Left ventricle myocardium inferior (tissue), 1 donor: ENCODE data around the gene SV2B. TPM values are rescaled to one million over a fixed set of nuclear protein-coding genes. Genes with fewer than 3 reads are reported as not detected.

Source experiments
- DNase-seq: peaks from one replicate; pipeline ENCODE4 v3.0.0-alpha.2; 2020
- H3K27ac ChIP-seq: fragments of 200-600 bp; replicated peaks from 2 replicates; pipeline ENCODE4 v1.8.0; 2021
- H3K27me3 ChIP-seq: fragments of 200-600 bp; 2 replicates; pipeline ENCODE4 v1.8.0; 2021; ENCODE audit warnings: low read depth
- H3K36me3 ChIP-seq: fragments of 200-600 bp; 2 replicates; pipeline ENCODE4 v1.8.0; 2021
- H3K4me1 ChIP-seq: fragments of 200-600 bp; 2 replicates; pipeline ENCODE4 v1.8.0; 2021
- H3K4me3 ChIP-seq: fragments of 200-600 bp; 2 replicates; pipeline ENCODE4 v1.8.0; 2021; ENCODE audit warnings: mild to moderate bottlenecking, moderate library complexity
- H3K9me3 ChIP-seq: fragments of 200-600 bp; replicated peaks from 2 replicates; pipeline ENCODE4 v1.8.0; 2021
- intact Hi-C: fragments of 100-400 bp; cut with micrococcal nuclease; formaldehyde crosslinking; loops from one replicate; pipeline ENCODE4 v1.11.0; 2022
- total RNA-seq: library from RNA; stranded (reverse); fragmentation: NEBNext Ultra II Directional; extraction: Animal tissue kit (Norgen Biotek cat#: 25700); gene quantifications from one replicate; pipeline ENCODE4 v1.2.1, GENCODE V29; 2021
- TF ChIP-seq, protein P1 (sequence below): fragments of 200-600 bp; IDR thresholded peaks from 2 replicates; pipeline ENCODE4 v1.8.0; 2021; ENCODE audit warnings: antibody characterized with exemption, mild to moderate bottlenecking, borderline replicate concordance
- donor health status: DM: no; HTN: yes; CAD: no; lungs with severe emphysema.

Gene SV2B
- total RNA-seq, 1 donor from 2014 or later, result 2.8 TPM

DNA sequence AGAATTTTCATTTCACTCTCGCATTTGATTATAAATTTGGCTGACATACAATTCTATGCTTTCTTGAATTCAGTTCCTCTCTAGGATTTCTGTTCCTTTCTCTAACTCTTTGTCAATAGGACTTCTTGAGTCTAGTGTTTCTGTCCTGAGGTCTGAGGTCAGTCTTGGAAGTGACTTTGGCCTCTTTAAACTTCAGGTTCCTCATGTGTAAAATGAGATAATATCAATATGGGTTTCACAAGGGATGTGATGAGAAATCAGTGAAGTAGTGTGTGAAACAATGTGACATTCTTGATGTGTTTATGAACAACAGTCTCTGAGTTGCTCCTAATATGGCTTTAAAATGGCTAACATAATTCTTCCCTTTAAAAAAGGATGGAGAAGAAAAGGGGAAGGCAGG is 92.2 kb downstream of the SV2B start:
- TF ChIP-seq, protein P1, sequence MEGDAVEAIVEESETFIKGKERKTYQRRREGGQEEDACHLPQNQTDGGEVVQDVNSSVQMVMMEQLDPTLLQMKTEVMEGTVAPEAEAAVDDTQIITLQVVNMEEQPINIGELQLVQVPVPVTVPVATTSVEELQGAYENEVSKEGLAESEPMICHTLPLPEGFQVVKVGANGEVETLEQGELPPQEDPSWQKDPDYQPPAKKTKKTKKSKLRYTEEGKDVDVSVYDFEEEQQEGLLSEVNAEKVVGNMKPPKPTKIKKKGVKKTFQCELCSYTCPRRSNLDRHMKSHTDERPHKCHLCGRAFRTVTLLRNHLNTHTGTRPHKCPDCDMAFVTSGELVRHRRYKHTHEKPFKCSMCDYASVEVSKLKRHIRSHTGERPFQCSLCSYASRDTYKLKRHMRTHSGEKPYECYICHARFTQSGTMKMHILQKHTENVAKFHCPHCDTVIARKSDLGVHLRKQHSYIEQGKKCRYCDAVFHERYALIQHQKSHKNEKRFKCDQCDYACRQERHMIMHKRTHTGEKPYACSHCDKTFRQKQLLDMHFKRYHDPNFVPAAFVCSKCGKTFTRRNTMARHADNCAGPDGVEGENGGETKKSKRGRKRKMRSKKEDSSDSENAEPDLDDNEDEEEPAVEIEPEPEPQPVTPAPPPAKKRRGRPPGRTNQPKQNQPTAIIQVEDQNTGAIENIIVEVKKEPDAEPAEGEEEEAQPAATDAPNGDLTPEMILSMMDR, result no peak
- intact Hi-C loops, result no loop called here

DNA sequence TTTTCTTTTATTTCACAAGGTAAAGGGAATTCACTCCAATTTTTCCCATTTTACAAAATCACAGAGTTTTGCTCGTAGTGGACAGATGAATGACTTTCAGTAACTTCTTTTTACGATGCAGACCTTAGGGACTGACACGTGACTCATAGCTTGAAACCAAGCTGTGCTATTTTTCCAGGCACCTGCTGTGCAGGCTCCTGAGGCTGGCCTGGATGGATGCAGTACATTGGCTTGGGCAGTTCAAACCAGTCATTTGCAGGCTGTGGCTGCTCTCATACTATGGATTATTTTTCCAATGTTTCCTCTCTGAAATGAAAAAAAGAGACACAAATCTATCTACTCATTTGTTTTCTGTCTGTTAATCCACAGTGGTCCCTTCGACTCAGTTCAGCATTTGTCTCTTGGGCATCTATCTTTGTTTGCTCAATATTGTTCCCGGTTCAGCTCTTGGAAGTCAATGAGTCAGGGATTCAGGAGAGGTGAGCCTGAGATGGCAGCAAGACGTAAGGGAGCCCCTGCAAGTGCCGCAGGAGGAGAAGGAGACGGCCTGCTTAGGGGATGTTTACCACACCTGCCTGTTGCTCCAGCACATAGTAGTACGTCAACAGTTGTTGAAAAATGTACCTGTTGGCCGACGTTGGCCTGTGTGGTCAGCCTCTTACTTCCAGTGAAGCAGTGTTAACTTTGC is 92.8 kb downstream of the SV2B start:
- TF ChIP-seq, protein P1, result no peak
- intact Hi-C loops, result no loop called here
- no peak overlapping the region for H3K27ac ChIP-seq

More for the DNA sequence above, 92.2 kb downstream of the SV2B start:
- no peaks in the 10 kb centered on the region for H3K27me3 ChIP-seq
- H3K9me3 ChIP-seq, result no peaks in the 10 kb centered on the region
- no peak for DNase-seq
- H3K4me1 ChIP-seq, result no peaks in the 10 kb centered on the region
- H3K27ac ChIP-seq, result no peak overlapping the region
- no peaks in the 10 kb centered on the region for H3K36me3 ChIP-seq
- no peak overlapping the region for H3K4me3 ChIP-seq

DNA sequence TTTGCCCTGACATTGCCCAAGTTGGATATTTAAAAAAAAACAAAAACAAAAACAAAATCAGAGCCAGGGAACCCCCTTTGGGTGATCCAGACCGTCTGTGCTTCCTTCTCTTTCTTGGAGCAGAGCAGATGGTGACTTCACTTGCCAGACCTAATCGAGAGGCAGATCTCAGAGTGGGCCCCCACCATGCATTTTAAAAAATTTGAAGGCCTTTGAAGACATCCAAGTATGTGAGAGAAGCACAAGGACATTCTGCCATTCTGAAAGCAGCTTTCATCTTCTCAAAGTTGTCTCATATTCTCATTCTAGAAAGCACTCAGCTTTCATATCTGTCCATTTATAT is 93.3 kb downstream of the SV2B start:
- Histone ChIP-seq H3K36me3 (no peaks in the 10 kb centered on the region), H3K27me3 (no peaks in the 10 kb centered on the region), H3K4me3 (no peak overlapping the region), H3K27ac (no peak overlapping the region), H3K9me3 (no peaks in the 10 kb centered on the region), H3K4me1 (no peaks in the 10 kb centered on the region)
- TF ChIP-seq, protein P1, result no peak
- intact Hi-C loops, result no loop called here
- no peak for DNase-seq

More for the DNA sequence above, 92.8 kb downstream of the SV2B start:
- Histone ChIP-seq H3K27me3 (no peaks in the 10 kb centered on the region), H3K9me3 (no peaks in the 10 kb centered on the region), H3K4me3 (no peak overlapping the region), H3K4me1 (no peaks in the 10 kb centered on the region), H3K36me3 (no peaks in the 10 kb centered on the region)
- no peak for DNase-seq

DNA sequence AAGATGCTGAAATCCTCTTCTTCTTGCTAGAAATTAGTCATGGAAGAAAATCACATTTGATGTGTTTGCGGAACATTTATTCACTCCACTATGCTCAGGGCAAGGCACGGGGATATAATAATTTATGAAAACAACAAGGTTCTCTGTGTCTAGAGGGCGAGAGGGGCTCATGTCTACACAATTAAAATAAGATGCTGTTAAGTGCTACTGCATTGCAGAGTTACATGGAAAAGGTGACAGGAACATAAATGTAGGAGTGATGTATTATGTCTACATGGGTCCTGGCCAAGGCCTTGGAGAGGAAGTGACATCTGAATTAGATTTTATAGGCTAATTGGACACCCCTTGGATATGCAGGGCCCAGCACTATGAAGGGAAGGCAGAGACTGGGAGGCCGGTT is 96.1 kb downstream of the SV2B start:
- TF ChIP-seq, protein P1, result no peak

DNA sequence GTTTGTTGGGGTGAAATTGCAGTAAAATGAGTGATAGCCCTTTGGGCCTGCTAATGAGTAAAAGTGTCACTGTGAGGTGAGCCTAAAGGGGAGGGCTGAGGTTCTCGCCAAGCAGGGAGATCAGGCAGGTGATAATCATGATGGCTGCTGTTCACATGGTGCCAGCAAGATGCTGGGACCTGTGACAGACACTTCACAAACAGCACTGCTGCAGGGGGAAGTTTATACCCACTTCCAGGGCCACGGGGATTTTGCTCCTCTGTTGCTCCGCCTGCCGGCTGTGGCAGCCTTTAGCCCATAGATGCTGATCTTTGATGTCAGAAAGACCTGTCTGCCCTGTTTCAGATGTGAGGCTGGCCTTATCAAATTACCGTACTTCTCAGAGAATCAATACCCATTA is 96.7 kb downstream of the SV2B start:
- Histone ChIP-seq H3K4me3 (no peak overlapping the region), H3K9me3 (no peaks in the 10 kb centered on the region), H3K4me1 (no peaks in the 10 kb centered on the region), H3K27ac (no peak overlapping the region), H3K27me3 (no peaks in the 10 kb centered on the region), H3K36me3 (no peaks in the 10 kb centered on the region)
- DNase-seq, result no peak
- TF ChIP-seq, protein P1, result no peak
- intact Hi-C loops, result no loop called here

More for the DNA sequence above, 96.1 kb downstream of the SV2B start:
- H3K4me3 ChIP-seq, result no peak overlapping the region
- no peaks in the 10 kb centered on the region for H3K36me3 ChIP-seq
- H3K4me1 ChIP-seq, result no peaks in the 10 kb centered on the region
- no peaks in the 10 kb centered on the region for H3K27me3 ChIP-seq
- DNase-seq, result no peak
- intact Hi-C loops, result no loop called here
- H3K27ac ChIP-seq, result no peak overlapping the region
- no peaks in the 10 kb centered on the region for H3K9me3 ChIP-seq
